ENCODE data around the gene KBTBD7.
"Not testable (repeated sequence)": the region's sequence is repeated elsewhere in the genome, so short reads cannot be mapped to it uniquely, and the experiment has no call there.

The KBTBD7 gene

DNA sequence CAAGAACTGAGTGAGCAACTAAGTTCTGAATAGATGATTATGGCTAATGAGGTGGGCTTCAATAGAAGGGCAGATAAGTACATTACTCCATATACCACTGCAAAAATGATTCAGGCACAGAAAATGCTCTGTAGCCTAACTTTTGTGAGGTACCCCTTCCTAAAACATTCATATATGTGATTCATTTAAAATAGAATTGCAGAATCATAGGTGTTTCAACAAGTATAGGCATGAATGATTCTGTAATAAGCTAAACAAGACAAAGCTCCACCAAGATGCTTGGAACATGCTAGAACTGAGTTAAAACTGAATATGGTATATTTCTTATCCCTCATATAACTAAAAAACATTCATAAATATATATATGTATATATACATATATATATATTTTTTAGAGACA, 12.1 kb downstream of the KBTBD7 start:
- no peak overlapping the region for H3K4me3 ChIP-seq (ENCODE audit: low read depth, low read length)

DNA sequence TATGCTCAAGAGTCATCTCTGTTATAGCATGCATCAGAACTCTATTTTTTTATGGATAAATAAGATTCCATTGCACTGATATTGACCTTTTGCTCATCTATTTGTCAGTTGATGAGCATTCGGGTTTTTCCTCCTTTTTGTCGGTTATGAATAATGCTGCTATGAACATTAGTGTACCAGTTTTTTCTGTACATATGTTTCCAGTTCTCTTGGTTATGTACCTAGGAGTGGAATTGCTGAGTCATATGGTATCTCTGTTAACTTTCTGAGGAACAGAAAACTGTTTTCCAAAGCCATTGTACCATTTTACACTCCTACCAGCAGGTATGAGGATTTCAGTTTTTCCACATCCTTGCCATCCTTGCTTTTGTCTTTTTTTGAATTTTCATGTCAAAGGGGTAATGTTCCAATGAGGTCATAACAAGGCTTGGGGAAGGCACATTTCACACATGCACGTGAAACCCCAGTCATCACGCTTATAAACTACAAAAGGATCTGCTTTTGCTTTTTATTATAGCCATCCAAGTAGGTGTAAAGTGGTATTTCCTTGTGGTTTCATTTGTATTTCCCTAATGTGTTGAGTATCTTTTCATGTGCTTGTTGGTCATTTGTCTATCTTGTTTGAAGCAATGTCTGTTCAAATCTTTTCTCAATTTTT, 14.6 kb downstream of the KBTBD7 start:
- TF ChIP-seq, protein P1, sequence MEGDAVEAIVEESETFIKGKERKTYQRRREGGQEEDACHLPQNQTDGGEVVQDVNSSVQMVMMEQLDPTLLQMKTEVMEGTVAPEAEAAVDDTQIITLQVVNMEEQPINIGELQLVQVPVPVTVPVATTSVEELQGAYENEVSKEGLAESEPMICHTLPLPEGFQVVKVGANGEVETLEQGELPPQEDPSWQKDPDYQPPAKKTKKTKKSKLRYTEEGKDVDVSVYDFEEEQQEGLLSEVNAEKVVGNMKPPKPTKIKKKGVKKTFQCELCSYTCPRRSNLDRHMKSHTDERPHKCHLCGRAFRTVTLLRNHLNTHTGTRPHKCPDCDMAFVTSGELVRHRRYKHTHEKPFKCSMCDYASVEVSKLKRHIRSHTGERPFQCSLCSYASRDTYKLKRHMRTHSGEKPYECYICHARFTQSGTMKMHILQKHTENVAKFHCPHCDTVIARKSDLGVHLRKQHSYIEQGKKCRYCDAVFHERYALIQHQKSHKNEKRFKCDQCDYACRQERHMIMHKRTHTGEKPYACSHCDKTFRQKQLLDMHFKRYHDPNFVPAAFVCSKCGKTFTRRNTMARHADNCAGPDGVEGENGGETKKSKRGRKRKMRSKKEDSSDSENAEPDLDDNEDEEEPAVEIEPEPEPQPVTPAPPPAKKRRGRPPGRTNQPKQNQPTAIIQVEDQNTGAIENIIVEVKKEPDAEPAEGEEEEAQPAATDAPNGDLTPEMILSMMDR (IDR thresholded peaks at IDR 0.05; ENCODE audit: low read depth, low read length, missing control alignments) = no peak
- H3K4me3 ChIP-seq (ENCODE audit: low read depth, low read length) = no peak overlapping the region
- no peak for DNase-seq (ENCODE audit: low read depth)

More for the DNA sequence above, 12.1 kb downstream of the KBTBD7 start:
- TF ChIP-seq, protein P1 (IDR thresholded peaks at IDR 0.05; ENCODE audit: low read depth, low read length, missing control alignments) = no peak
- no peak for DNase-seq (ENCODE audit: low read depth)

DNA sequence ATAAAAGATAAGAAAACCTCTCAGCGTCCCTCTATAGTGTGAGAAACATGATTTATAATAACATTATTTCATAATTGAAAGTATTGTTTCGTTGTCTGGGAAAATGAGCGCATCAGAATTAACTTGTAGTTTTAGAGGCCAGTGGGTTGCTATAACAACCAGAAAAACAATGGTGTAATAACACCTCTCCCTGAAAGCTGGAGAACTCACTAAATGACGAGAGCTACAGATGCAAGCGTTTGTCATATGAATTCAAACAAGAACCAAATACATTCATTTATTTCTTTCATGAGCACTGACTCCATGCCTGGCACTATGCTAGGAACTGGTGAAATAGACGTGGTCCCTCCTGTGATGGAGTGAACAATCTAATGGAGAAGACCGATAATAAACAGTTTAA, 16.3 kb downstream of the KBTBD7 start:
- no peak for DNase-seq (ENCODE audit: low read depth)
- TF ChIP-seq, protein P1 (IDR thresholded peaks at IDR 0.05; ENCODE audit: low read depth, low read length, missing control alignments) = no peak
- no peak overlapping the region for H3K4me3 ChIP-seq (ENCODE audit: low read depth, low read length)

DNA sequence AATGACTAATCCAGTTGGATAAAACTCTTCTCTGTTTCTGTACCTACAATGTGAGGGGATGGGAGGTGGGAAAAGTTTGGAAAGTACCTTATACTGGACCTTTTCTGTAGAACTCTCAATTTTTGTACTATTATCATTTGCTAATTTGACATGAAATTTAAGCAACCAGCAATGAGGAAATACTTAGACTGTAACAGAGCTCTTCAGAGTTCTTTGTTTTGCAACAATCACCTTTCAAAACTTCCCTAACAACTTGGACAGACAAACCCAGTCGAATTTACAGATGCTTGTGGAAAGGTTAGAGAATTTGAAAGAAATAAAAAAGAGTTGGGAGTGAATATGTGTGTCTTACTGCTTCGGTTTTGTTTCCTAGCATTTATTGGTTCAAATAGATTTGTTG, 16.8 kb downstream of the KBTBD7 start:
- DNase-seq (ENCODE audit: low read depth) = no peak
- H3K4me3 ChIP-seq (ENCODE audit: low read depth, low read length) = no peak overlapping the region
- TF ChIP-seq, protein P1 (IDR thresholded peaks at IDR 0.05; ENCODE audit: low read depth, low read length, missing control alignments) = no peak

DNA sequence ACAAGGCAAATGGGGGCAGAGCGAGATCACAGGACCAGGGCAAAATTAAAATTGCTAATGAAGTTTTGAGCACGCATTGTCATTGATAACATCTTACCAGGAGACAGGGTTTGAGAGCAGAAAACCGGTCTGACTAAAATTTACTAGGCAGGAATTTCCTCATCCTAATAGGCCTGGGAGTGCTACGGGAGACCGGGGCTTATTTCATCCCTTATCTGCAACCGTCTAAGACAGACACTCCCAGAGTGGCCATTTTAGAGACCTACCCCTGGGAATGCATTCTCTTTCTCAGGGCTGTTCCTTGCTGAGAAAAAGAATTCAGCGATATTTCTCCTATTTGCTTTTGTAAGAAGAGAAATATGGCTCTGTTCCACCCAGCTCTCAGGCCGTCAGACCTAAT, 18.8 kb downstream of the KBTBD7 start:
- DNase-seq (ENCODE audit: low read depth); H3K4me3 ChIP-seq (ENCODE audit: low read depth, low read length): not testable (repeated sequence)

DNA sequence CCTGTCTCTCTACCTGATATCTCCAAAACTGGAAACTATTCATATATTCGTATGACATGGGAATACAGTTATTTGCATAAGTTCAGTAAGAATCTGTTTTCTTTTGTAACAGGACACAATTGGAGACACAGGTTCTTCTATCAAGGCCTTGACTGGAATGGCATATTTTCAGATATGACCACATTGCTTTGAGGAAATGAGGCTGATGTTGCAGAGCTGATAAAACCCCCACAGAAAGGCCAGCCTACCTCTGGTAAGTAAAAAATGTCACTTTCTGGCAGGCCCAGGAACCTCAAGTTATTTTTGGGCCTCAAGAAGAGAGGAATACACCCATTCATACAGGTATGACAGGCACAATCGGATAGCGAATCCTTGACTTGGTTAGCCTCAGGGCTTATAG, 32.2 kb downstream of the KBTBD7 start:
- H3K4me3 ChIP-seq (ENCODE audit: low read depth, low read length) = no peak overlapping the region
- DNase-seq (ENCODE audit: low read depth) = no peak
- TF ChIP-seq, protein P1 (IDR thresholded peaks at IDR 0.05; ENCODE audit: low read depth, low read length, missing control alignments) = no peak

DNA sequence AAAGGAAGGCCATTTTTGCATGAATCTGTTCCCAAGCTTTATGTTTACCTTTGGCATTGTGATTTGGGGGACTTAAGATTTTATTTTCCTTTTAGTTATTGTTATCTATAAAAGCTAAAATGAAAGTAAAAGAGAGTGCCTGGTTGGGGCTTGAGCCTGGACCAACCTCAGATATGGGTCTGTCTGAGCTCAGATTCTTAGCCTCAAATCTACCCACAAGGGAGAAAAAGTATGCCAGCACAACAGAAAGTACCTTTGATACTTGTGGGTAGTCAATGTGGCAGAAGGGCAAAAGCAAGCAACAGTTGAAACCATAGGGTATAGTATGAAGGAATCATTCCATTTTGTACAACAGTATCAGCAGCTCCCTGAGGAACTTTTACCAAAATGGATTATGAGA, 35.2 kb downstream of the KBTBD7 start:
- TF ChIP-seq, protein P1 (IDR thresholded peaks at IDR 0.05; ENCODE audit: low read depth, low read length, missing control alignments) = no peak
- no peak for DNase-seq (ENCODE audit: low read depth)
- H3K4me3 ChIP-seq (ENCODE audit: low read depth, low read length) = no peak overlapping the region
